AG04449 (cell line): ENCODE measurements around the gene EVPLL.
"Not testable (repeated sequence)": the region's sequence is repeated elsewhere in the genome, so short reads cannot be mapped to it uniquely, and the experiment has no call there.

Experiments
- CTCF ChIA-PET: fragments of 350-600 bp; formaldehyde crosslinking; extraction: SDS; loops from one replicate; lab custom pipeline; 2021; ENCODE audit warnings: antibody characterized with exemption; lab: Yijun Ruan, JAX
- POLR2A ChIA-PET: fragments of 400-600, 350-600 bp; formaldehyde crosslinking; extraction: SDS; loops from one replicate; lab custom pipeline; 2020; ENCODE audit warnings: antibody characterized with exemption, inconsistent platforms; lab: Yijun Ruan, JAX
- DNase-seq: peaks from one replicate; pipeline ENCODE4 v3.0.0-alpha.2; 2010; ENCODE audit warnings: low read depth, low spot score
- H3K4me3 ChIP-seq: 2 replicates; pipeline ENCODE4 v1.5.1; 2011; ENCODE audit warnings: low read depth, mild to moderate bottlenecking, control low read depth, low read length
- CTCF ChIP-seq: IDR thresholded peaks from one replicate; pipeline ENCODE4 v1.5.1; 2011; ENCODE audit warnings: mild to moderate bottlenecking, moderate library complexity, low read length, control low read depth, inconsistent platforms; ENCODE audit not compliant: insufficient read depth; ENCODE audit errors: missing control alignments

The EVPLL gene

GRCh38 chr17:18363101-18364049, 14.2 kb upstream of the EVPLL start, which contains the start of gene SHMT1:
SHMT1 (minus strand) TSS chr17:18363550; CDS start chr17:18355981, 7,569 bp downstream.
- no peak for TF ChIP-seq CTCF
- peak within 1 kb of the TSS; percentile 79 for H3K4me3 ChIP-seq
- ChIA-PET CTCF (interaction anchor here (1.0 kb wide), 1 partner anchor 43 kb away, joined by 6 read pairs; no protein-coding TSS in a partner anchor), POLR2A (no interaction called here)
- DNase-seq, result peak; percentile 12

- ChIA-PET CTCF (no interaction called here), POLR2A (no interaction called here)
- no peak for DNase-seq
- H3K4me3 ChIP-seq, result no peak overlapping the region
- no peak for TF ChIP-seq CTCF
Measured at GRCh38 chr17:18364166-18364565, 13.4 kb upstream of the EVPLL start.

GRCh38 chr17:18368946-18369345, 8.6 kb upstream of the EVPLL start:
- ChIA-PET POLR2A (no interaction called here), CTCF (no interaction called here)
- DNase-seq, result no peak
- TF ChIP-seq CTCF, result no peak
- no peak overlapping the region for H3K4me3 ChIP-seq

GRCh38 chr17:18370761-18371160, 6.8 kb upstream of the EVPLL start:
- TF ChIP-seq CTCF, result no peak
- POLR2A ChIA-PET, result no interaction called here
- H3K4me3 ChIP-seq, result no peak overlapping the region
- CTCF ChIA-PET, result no interaction called here
- DNase-seq, result no peak

GRCh38 chr17:18371455-18371854, 6.1 kb upstream of the EVPLL start:
- ChIA-PET POLR2A (no interaction called here), CTCF (no interaction called here)
- no peak overlapping the region for H3K4me3 ChIP-seq
- TF ChIP-seq CTCF, result no peak
- no peak for DNase-seq

GRCh38 chr17:18373181-18373580, 4.4 kb upstream of the EVPLL start:
- H3K4me3 ChIP-seq, CTCF ChIA-PET, DNase-seq, POLR2A ChIA-PET: not testable (repeated sequence)
